Neural cell (in vitro differentiated cells): ENCODE measurements around the gene STH. TPM values are rescaled to one million over a fixed set of nuclear protein-coding genes. Genes with fewer than 3 reads are reported as not detected.

Experiments used
- H2AFZ ChIP-seq: fragments of 200-600, 300-800 bp; sonication (generic), shearing (Covaris generic); 2 replicates; pipeline ENCODE4 v1.6.0; 2014; ENCODE audit warnings: low read depth, mild to moderate bottlenecking, antibody characterized with exemption, low read length, moderate library complexity
- H3F3A ChIP-seq: fragments of 200-600 bp; shearing (Covaris generic); 2 replicates; pipeline ENCODE4 v1.6.1; 2016; ENCODE audit warnings: mild to moderate bottlenecking, moderate library complexity, mixed read lengths, antibody characterized with exemption, low read length; ENCODE audit not compliant: insufficient read depth, poor library complexity, severe bottlenecking
- H3K27ac ChIP-seq: fragments of 200-600, 300-800 bp; sonication (generic), shearing (Covaris generic); 2 replicates; pipeline ENCODE4 v1.5.1; 2014; ENCODE audit warnings: mild to moderate bottlenecking, low read length, moderate library complexity
- H3K27me3 ChIP-seq: fragments of 300-800, 200-600 bp; sonication (generic), shearing (Covaris generic); 2 replicates; pipeline ENCODE4 v1.6.0; 2014; ENCODE audit warnings: mild to moderate bottlenecking, low read depth, low read length, moderate library complexity; ENCODE audit not compliant: insufficient read depth
- H3K36me3 ChIP-seq: fragments of 300-800, 200-600 bp; sonication (generic), shearing (Covaris generic); 2 replicates; pipeline ENCODE4 v1.5.1; 2014; ENCODE audit warnings: mild to moderate bottlenecking, antibody characterized with exemption, low read length, moderate library complexity; ENCODE audit not compliant: insufficient read depth
- H3K4me2 ChIP-seq: fragments of 300-800, 200-600 bp; sonication (generic), shearing (Covaris generic); 2 replicates; pipeline ENCODE4 v1.6.0; 2014; ENCODE audit warnings: mild to moderate bottlenecking, low read length
- H3K4me3 ChIP-seq: fragments of 300-800, 200-600 bp; sonication (generic), shearing (Covaris generic); 2 replicates; pipeline ENCODE4 v1.5.1; 2014; ENCODE audit warnings: mild to moderate bottlenecking, low read length, moderate library complexity
- H3K79me2 ChIP-seq: fragments of 200-600 bp; shearing (Covaris generic); replicated peaks from 2 replicates; pipeline ENCODE4 v1.6.0; 2014; ENCODE audit warnings: mild to moderate bottlenecking, low read length, moderate library complexity; ENCODE audit not compliant: insufficient read depth
- H3K9ac ChIP-seq: fragments of 300-800, 200-600 bp; sonication (generic), shearing (Covaris generic); 2 replicates; pipeline ENCODE4 v1.6.1; 2016; ENCODE audit warnings: mild to moderate bottlenecking, low read length, mixed read lengths
- H3K9me2 ChIP-seq: fragments of 200-600 bp; shearing (Covaris generic); 2 replicates; pipeline ENCODE4 v1.6.1; 2016; ENCODE audit warnings: mild to moderate bottlenecking, low read length, mixed read lengths; ENCODE audit not compliant: insufficient read depth
- H3K9me3 ChIP-seq: fragments of 200-600, 300-800 bp; sonication (generic), shearing (Covaris generic); 2 replicates; pipeline ENCODE4 v1.6.1; 2016; ENCODE audit warnings: mild to moderate bottlenecking, mixed run types, low read length, moderate library complexity, mixed read lengths
- H4K20me1 ChIP-seq: fragments of 200-600 bp; shearing (Covaris generic); 2 replicates; pipeline ENCODE4 v1.6.1; 2016; ENCODE audit warnings: mild to moderate bottlenecking, mixed run types; ENCODE audit not compliant: insufficient read depth
- EP300 ChIP-seq: fragments of 450-650 bp; conservative IDR thresholded peaks from 2 replicates; pipeline ENCODE4 v1.6.1; 2014; ENCODE audit warnings: antibody characterized with exemption, mild to moderate bottlenecking, moderate library complexity; ENCODE audit not compliant: poor library complexity, severe bottlenecking
- EZH2 ChIP-seq: fragments of 200-600, 300-800 bp; shearing (Covaris generic), sonication (generic); IDR thresholded peaks from 2 replicates; pipeline ENCODE4 v1.6.1; 2014; ENCODE audit warnings: antibody characterized with exemption, low read length, borderline replicate concordance, mild to moderate bottlenecking; ENCODE audit not compliant: insufficient read depth, poor library complexity, severe bottlenecking
- MXI1 ChIP-seq: fragments of 450-650 bp; conservative IDR thresholded peaks from 2 replicates; pipeline ENCODE4 v1.6.1; 2014; ENCODE audit warnings: antibody characterized with exemption, mild to moderate bottlenecking; ENCODE audit not compliant: poor library complexity, severe bottlenecking
- POLR2AphosphoS5 ChIP-seq: IDR thresholded peaks from 2 replicates; pipeline ENCODE4 v1.6.1; 2012
- RAD21 ChIP-seq: fragments of 450-650 bp; conservative IDR thresholded peaks from 2 replicates; pipeline ENCODE4 v1.6.1; 2014; ENCODE audit warnings: antibody characterized with exemption, mild to moderate bottlenecking, moderate library complexity
- SMC3 ChIP-seq: fragments of 450-650 bp; conservative IDR thresholded peaks from 2 replicates; pipeline ENCODE4 v1.6.1; 2014; ENCODE audit warnings: antibody characterized with exemption, mild to moderate bottlenecking, moderate library complexity; ENCODE audit not compliant: poor library complexity
- TAF1 ChIP-seq: IDR thresholded peaks from 2 replicates; pipeline ENCODE4 v1.6.1; 2012; ENCODE audit warnings: low read depth
- polyA plus RNA-seq: library from polyadenylated mRNA; depleted of rRNA; stranded (reverse); fragments of >200 nt; gene quantifications from 2 replicates; pipeline ENCODE4 v1.2.3, GENCODE V29; 2014
- TF ChIP-seq, protein P1 (sequence below): IDR thresholded peaks from 2 replicates; pipeline ENCODE4 v1.6.1; 2012; ENCODE audit warnings: borderline replicate concordance
- TF ChIP-seq, protein P2 (sequence below): fragments of 450-650 bp; IDR thresholded peaks from 2 replicates; pipeline ENCODE4 v1.5.1; 2014; ENCODE audit warnings: antibody characterized with exemption, mild to moderate bottlenecking, moderate library complexity; ENCODE audit not compliant: poor library complexity, severe bottlenecking

Gene STH
- polyA plus RNA-seq, 1 donor from 2014 or later, result not detected

- Histone ChIP-seq H3K9ac (no peak overlapping the region), H3K9me3 (no peaks in the 10 kb centered on the region), H3K79me2 (no peaks in the 10 kb centered on the region), H3K4me3 (no peak overlapping the region), H3K27me3 (no peaks in the 10 kb centered on the region), H2AFZ (no peak overlapping the region), H3K27ac (no peak overlapping the region), H4K20me1 (no peaks in the 10 kb centered on the region), H3K36me3 (peaks cover 10% of the 10 kb centered on the region), H3K9me2 (no peaks in the 10 kb centered on the region), H3K4me2 (no peak overlapping the region), H3F3A (no peaks in the 10 kb centered on the region)
- no peak for TF ChIP-seq EP300
- TF ChIP-seq POLR2AphosphoS5, result no peak
- TF ChIP-seq, protein P1, sequence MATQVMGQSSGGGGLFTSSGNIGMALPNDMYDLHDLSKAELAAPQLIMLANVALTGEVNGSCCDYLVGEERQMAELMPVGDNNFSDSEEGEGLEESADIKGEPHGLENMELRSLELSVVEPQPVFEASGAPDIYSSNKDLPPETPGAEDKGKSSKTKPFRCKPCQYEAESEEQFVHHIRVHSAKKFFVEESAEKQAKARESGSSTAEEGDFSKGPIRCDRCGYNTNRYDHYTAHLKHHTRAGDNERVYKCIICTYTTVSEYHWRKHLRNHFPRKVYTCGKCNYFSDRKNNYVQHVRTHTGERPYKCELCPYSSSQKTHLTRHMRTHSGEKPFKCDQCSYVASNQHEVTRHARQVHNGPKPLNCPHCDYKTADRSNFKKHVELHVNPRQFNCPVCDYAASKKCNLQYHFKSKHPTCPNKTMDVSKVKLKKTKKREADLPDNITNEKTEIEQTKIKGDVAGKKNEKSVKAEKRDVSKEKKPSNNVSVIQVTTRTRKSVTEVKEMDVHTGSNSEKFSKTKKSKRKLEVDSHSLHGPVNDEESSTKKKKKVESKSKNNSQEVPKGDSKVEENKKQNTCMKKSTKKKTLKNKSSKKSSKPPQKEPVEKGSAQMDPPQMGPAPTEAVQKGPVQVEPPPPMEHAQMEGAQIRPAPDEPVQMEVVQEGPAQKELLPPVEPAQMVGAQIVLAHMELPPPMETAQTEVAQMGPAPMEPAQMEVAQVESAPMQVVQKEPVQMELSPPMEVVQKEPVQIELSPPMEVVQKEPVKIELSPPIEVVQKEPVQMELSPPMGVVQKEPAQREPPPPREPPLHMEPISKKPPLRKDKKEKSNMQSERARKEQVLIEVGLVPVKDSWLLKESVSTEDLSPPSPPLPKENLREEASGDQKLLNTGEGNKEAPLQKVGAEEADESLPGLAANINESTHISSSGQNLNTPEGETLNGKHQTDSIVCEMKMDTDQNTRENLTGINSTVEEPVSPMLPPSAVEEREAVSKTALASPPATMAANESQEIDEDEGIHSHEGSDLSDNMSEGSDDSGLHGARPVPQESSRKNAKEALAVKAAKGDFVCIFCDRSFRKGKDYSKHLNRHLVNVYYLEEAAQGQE, result no peak
- no peak for TF ChIP-seq TAF1
- TF ChIP-seq, protein P2, sequence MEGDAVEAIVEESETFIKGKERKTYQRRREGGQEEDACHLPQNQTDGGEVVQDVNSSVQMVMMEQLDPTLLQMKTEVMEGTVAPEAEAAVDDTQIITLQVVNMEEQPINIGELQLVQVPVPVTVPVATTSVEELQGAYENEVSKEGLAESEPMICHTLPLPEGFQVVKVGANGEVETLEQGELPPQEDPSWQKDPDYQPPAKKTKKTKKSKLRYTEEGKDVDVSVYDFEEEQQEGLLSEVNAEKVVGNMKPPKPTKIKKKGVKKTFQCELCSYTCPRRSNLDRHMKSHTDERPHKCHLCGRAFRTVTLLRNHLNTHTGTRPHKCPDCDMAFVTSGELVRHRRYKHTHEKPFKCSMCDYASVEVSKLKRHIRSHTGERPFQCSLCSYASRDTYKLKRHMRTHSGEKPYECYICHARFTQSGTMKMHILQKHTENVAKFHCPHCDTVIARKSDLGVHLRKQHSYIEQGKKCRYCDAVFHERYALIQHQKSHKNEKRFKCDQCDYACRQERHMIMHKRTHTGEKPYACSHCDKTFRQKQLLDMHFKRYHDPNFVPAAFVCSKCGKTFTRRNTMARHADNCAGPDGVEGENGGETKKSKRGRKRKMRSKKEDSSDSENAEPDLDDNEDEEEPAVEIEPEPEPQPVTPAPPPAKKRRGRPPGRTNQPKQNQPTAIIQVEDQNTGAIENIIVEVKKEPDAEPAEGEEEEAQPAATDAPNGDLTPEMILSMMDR, result no peak
- TF ChIP-seq RAD21, result no peak
- no peak for TF ChIP-seq EZH2
Observed at GRCh38 chr17:46008591-46008990, 9.5 kb downstream of the STH start.

DNA sequence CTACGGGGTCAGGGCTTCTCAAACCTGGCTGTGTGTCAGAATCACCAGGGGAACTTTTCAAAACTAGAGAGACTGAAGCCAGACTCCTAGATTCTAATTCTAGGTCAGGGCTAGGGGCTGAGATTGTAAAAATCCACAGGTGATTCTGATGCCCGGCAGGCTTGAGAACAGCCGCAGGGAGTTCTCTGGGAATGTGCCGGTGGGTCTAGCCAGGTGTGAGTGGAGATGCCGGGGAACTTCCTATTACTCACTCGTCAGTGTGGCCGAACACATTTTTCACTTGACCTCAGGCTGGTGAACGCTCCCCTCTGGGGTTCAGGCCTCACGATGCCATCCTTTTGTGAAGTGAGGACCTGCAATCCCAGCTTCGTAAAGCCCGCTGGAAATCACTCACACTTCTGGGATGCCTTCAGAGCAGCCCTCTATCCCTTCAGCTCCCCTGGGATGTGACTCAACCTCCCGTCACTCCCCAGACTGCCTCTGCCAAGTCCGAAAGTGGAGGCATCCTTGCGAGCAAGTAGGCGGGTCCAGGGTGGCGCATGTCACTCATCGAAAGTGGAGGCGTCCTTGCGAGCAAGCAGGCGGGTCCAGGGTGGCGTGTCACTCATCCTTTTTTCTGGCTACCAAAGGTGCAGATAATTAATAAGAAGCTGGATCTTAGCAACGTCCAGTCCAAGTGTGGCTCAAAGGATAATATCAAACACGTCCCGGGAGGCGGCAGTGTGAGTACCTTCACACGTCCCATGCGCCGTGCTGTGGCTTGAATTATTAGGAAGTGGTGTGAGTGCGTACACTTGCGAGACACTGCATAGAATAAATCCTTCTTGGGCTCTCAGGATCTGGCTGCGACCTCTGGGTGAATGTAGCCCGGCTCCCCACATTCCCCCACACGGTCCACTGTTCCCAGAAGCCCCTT, 10.9 kb downstream of the STH start:
- no peak overlapping the region for H3K4me2 ChIP-seq
- no peak overlapping the region for H3K27ac ChIP-seq

More for the DNA sequence above, 10.9 kb downstream of the STH start:
- H3K4me3 ChIP-seq, result no peak overlapping the region
- TF ChIP-seq POLR2AphosphoS5, result no peak
- TF ChIP-seq TAF1, result no peak
- no peak for TF ChIP-seq EZH2
- no peak for TF ChIP-seq EP300
- TF ChIP-seq MXI1, result no peak
- TF ChIP-seq RAD21, result no peak
- TF ChIP-seq, protein P2, result no peak
- TF ChIP-seq, protein P1, result no peak
- no peak for TF ChIP-seq SMC3
- H3F3A ChIP-seq, result no peaks in the 10 kb centered on the region
- no peaks in the 10 kb centered on the region for H3K79me2 ChIP-seq
- no peak overlapping the region for H3K9ac ChIP-seq
- H3K36me3 ChIP-seq, result peaks cover 10% of the 10 kb centered on the region
- H3K27me3 ChIP-seq, result no peaks in the 10 kb centered on the region
- H3K9me2 ChIP-seq, result no peaks in the 10 kb centered on the region
- no peaks in the 10 kb centered on the region for H4K20me1 ChIP-seq
- H3K9me3 ChIP-seq, result no peaks in the 10 kb centered on the region
- no peak overlapping the region for H2AFZ ChIP-seq
